B cell (primary cell): Measurements from ENCODE around the gene WWC1. TPM values are rescaled to one million over a fixed set of nuclear protein-coding genes. Genes with fewer than 3 reads are reported as not detected.

Experiments
- ATAC-seq: fragments of 200-7000 bp; cut with Tn5 transposase; one replicate; pipeline ENCODE4 v1.10.0; 2021; ENCODE audit warnings: low read depth, mild to moderate bottlenecking, moderate number of reproducible peaks, moderate library complexity
- CTCF ChIA-PET: fragments of 350-600 bp; sonication (Branson Sonifier 250); formaldehyde crosslinking; loops from one replicate; lab custom pipeline; 2021; ENCODE audit warnings: antibody characterized with exemption, inconsistent platforms; lab: Charles Lee
- POLR2A ChIA-PET: fragments of 350-600 bp; sonication (Branson Sonifier 250); formaldehyde crosslinking; loops from one replicate; lab custom pipeline; 2021; ENCODE audit warnings: antibody characterized with exemption; lab: Charles Lee
- DNase-seq: peaks from one replicate; pipeline ENCODE4 v3.0.0; 2013
- H2AFZ ChIP-seq: 2 replicates; pipeline ENCODE4 v1.6.1; 2012; ENCODE audit warnings: mild to moderate bottlenecking, low read depth, low read length; ENCODE audit not compliant: insufficient read depth, poor library complexity, severe bottlenecking
- H3K27ac ChIP-seq, 2 donors: 1 replicate in 1 of 2; 2 replicates in 1 of 2; pipeline ENCODE4 v1.5.1; 2012 to 2013; ENCODE audit warnings: low read length in 2 of 2, mild to moderate bottlenecking in 2 of 2, moderate library complexity in 1 of 2
- H3K27me3 ChIP-seq, 4 experiments: fragments of 200-600 bp in 1 of 4; sonication (generic) in 1 of 4; replicated peaks in 1 of 4; 1 replicate in 2 of 4; 2 replicates in 2 of 4; pipeline versions ENCODE4 v1.6.1 to v1.7.0; 2013 to 2016; ENCODE audit warnings: low read length in 3 of 4, mild to moderate bottlenecking in 2 of 4, mixed read lengths in 1 of 4, moderate library complexity in 1 of 4; ENCODE audit not compliant: insufficient read depth in 4 of 4, control insufficient read depth in 3 of 4; ENCODE audit errors: control extremely low read depth in 1 of 4
- H3K36me3 ChIP-seq, 2 experiments: replicated peaks in 1 of 2; 1 replicate in 1 of 2; 2 replicates in 1 of 2; pipeline versions ENCODE4 v1.6.1 to v1.7.1; 2013; ENCODE audit warnings: low read length in 1 of 2; ENCODE audit not compliant: insufficient read depth in 2 of 2, control insufficient read depth in 1 of 2; ENCODE audit errors: control extremely low read depth in 1 of 2, extremely low read depth in 1 of 2
- H3K4me1 ChIP-seq, 2 donors: fragments of 200-600 bp in 1 of 2; sonication (generic) in 1 of 2; 1 replicate in 1 of 2; 2 replicates in 1 of 2; pipeline versions ENCODE4 v1.5.1 to v1.6.1; 2013 to 2017; ENCODE audit warnings: low read length in 2 of 2; ENCODE audit not compliant: control insufficient read depth in 2 of 2, insufficient read depth in 2 of 2
- H3K4me2 ChIP-seq: replicated peaks from 2 replicates; pipeline ENCODE3; 2012; ENCODE audit warnings: mild to moderate bottlenecking, low read depth, low read length; ENCODE audit not compliant: poor library complexity, severe bottlenecking
- H3K4me3 ChIP-seq, 5 experiments: fragments of 200-600 bp in 1 of 5; sonication (generic) in 1 of 5; 1 replicate in 3 of 5; 2 replicates in 2 of 5; pipeline versions ENCODE4 v1.5.1 to v1.7.0; 2011 to 2016; ENCODE audit warnings: low read length in 4 of 5, mild to moderate bottlenecking in 4 of 5, low read depth in 2 of 5, control low read depth in 1 of 5, moderate library complexity in 1 of 5; ENCODE audit not compliant: insufficient read depth in 1 of 5; ENCODE audit errors: control extremely low read depth in 1 of 5, extremely low read depth in 1 of 5
- H3K79me2 ChIP-seq: fragments of 200-600 bp; sonication (generic); one replicate; pipeline ENCODE4 v1.6.0; 2016; ENCODE audit warnings: low read length; ENCODE audit not compliant: control insufficient read depth, insufficient read depth
- H3K9ac ChIP-seq: fragments of 200-600 bp; sonication (generic); 2 replicates; pipeline ENCODE4 v1.6.1; 2017; ENCODE audit warnings: mild to moderate bottlenecking, low read length, moderate library complexity
- H3K9me3 ChIP-seq, 3 donors: one replicate each; pipeline versions ENCODE4 v1.6.1 to v1.7.1; 2013; ENCODE audit warnings: low read length in 2 of 3; ENCODE audit not compliant: control insufficient read depth in 2 of 3, insufficient read depth in 1 of 3; ENCODE audit errors: control extremely low read depth in 1 of 3
- H4K20me1 ChIP-seq: 2 replicates; pipeline ENCODE4 v1.6.0; 2012; ENCODE audit warnings: mild to moderate bottlenecking, low read length; ENCODE audit not compliant: insufficient read depth, control insufficient read depth, poor library complexity, severe bottlenecking
- H3K27ac Mint-ChIP-seq: one replicate; pipeline ENCODE4 v1.8.0; 2021; ENCODE audit warnings: mixed read lengths
- H3K27me3 Mint-ChIP-seq: one replicate; pipeline ENCODE4 v1.8.0; 2021; ENCODE audit warnings: mixed read lengths
- H3K4me1 Mint-ChIP-seq: one replicate; pipeline ENCODE4 v1.8.0; 2021; ENCODE audit warnings: mixed read lengths
- H3K4me3 Mint-ChIP-seq: one replicate; pipeline ENCODE4 v1.8.0; 2021; ENCODE audit warnings: mixed read lengths
- H3K9me3 Mint-ChIP-seq: one replicate; pipeline ENCODE4 v1.8.0; 2022; ENCODE audit warnings: mixed read lengths; ENCODE audit not compliant: insufficient read depth
- EZH2 ChIP-seq: IDR thresholded peaks from 2 replicates; pipeline ENCODE4 v1.6.1; 2012; ENCODE audit warnings: borderline replicate concordance, low read depth, mild to moderate bottlenecking, moderate library complexity, low read length; ENCODE audit not compliant: insufficient read depth, poor library complexity, severe bottlenecking
- WGBS: methylation state at CpG from one replicate; pipeline ENCODE4 v1.1.5; 2013; ENCODE audit warnings: missing lambda C conversion rate; ENCODE audit not compliant: insufficient coverage; 5-methylcytosine and 5-hydroxymethylcytosine counted together
- intact Hi-C: fragments of 100-400 bp; cut with micrococcal nuclease; formaldehyde crosslinking; loops from one replicate; pipeline ENCODE4 v1.10.0; 2022
- polyA plus RNA-seq: library from polyadenylated mRNA; depleted of rRNA; stranded (reverse); fragments of >200 nt; gene quantifications from 2 replicates; pipeline ENCODE4 v1.2.3, GENCODE V29; 2012
- total RNA-seq, 2 donors: library from RNA; stranded (reverse); fragments of 120-200 nt in 1 of 2; gene quantifications; 1 replicate in 1 of 2; 2 replicates in 1 of 2; pipeline versions ENCODE4 v1.2.3 to v1.2.4, GENCODE V29; 2013 to 2022
- TF ChIP-seq, protein P1 (sequence below): fragments of 200-600 bp; IDR thresholded peaks from one replicate; pipeline ENCODE4 v1.8.0; 2022; ENCODE audit warnings: antibody characterized with exemption, mild to moderate bottlenecking

WWC1 gene
- total and polyA plus RNA-seq, 2 donors (not counting 1 experiment from before 2014, with no cell fraction given) = 1.5 to 2.0 TPM

DNA sequence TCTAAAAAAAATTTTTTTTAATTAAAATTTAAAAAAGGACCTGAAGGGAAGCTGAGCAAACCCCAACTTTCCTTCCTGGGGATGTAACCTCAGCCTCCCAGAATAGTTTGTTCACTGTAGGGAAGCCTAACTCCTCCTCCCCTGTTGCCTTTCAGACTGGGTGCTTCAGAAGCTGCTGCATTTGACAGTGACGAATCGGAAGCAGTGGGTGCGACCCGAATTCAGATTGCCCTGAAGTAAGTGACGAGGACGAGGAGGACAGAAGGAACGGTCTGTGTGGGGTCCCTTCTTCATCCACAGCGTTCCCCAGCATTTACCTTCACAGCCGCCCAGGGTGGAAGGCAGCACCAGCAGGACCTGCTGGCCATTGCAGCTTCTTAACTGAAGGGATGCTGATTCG lies 137.1 kb downstream of the WWC1 start:
- no peak overlapping the region for H3K4me3 ChIP-seq
- Mint-ChIP-seq H3K9me3 (no peaks in the 10 kb centered on the region), H3K4me3 (no peak overlapping the region), H3K27ac (no peak overlapping the region), H3K4me1 (no peaks in the 10 kb centered on the region), H3K27me3 (no peaks in the 10 kb centered on the region)
- H2AFZ ChIP-seq = no peak overlapping the region
- no peaks in the 10 kb centered on the region for H3K27me3 ChIP-seq
- H3K79me2 ChIP-seq = no peaks in the 10 kb centered on the region
- peaks cover 0 to 2% (median 0%) of the 10 kb centered on the region in 3 donors for H3K9me3 ChIP-seq
- ChIA-PET CTCF (no interaction called here), POLR2A (no interaction called here)
- no peak overlapping the region for H3K4me2 ChIP-seq
- WGBS = 97% methylated on average over 9 of the region's 10 CpGs
- no peak overlapping the region for H3K27ac ChIP-seq
- no peaks in the 10 kb centered on the region for H3K36me3 ChIP-seq
- DNase-seq (no peak), ATAC-seq (no peak)
- H4K20me1 ChIP-seq = no peaks in the 10 kb centered on the region
- TF ChIP-seq EZH2 = no peak
- TF ChIP-seq, protein P1, sequence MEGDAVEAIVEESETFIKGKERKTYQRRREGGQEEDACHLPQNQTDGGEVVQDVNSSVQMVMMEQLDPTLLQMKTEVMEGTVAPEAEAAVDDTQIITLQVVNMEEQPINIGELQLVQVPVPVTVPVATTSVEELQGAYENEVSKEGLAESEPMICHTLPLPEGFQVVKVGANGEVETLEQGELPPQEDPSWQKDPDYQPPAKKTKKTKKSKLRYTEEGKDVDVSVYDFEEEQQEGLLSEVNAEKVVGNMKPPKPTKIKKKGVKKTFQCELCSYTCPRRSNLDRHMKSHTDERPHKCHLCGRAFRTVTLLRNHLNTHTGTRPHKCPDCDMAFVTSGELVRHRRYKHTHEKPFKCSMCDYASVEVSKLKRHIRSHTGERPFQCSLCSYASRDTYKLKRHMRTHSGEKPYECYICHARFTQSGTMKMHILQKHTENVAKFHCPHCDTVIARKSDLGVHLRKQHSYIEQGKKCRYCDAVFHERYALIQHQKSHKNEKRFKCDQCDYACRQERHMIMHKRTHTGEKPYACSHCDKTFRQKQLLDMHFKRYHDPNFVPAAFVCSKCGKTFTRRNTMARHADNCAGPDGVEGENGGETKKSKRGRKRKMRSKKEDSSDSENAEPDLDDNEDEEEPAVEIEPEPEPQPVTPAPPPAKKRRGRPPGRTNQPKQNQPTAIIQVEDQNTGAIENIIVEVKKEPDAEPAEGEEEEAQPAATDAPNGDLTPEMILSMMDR = no peak
- no peaks in the 10 kb centered on the region for H3K4me1 ChIP-seq
- intact Hi-C loops = no loop called here
- H3K9ac ChIP-seq = no peak overlapping the region

DNA sequence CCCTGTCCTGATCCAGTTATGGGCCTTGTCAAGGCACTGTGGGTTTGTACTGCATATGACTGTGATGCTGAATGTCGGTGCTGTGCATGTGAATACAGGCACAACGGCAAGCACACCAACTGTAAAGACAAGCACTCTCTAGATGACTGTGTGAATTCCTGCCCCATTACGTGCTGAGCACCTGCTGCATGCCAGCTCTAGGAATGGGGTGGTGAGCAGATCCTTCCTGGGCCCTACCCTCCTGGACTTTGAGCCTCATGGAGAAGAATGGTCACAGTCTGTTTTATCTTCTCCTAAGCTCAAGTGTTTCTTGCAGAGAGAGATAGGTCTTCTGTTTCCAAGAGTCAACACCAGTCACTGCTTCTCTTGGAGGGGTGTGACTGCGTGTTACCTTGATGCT lies 138.9 kb downstream of the WWC1 start:
- DNase-seq (no peak), ATAC-seq (no peak)
- CTCF ChIA-PET = no interaction called here
- H3K79me2 ChIP-seq = no peaks in the 10 kb centered on the region
- WGBS = 96% methylated on average over 3 of the region's 4 CpGs
- no peaks in the 10 kb centered on the region for H3K27me3 Mint-ChIP-seq
- no peaks in the 10 kb centered on the region for H3K4me1 Mint-ChIP-seq
- intact Hi-C loops = no loop called here
- H2AFZ ChIP-seq = no peak overlapping the region
- no peak overlapping the region for H3K4me3 ChIP-seq
- POLR2A ChIA-PET = no interaction called here
- no peaks in the 10 kb centered on the region for H3K9me3 ChIP-seq
- H3K4me1 ChIP-seq = no peaks in the 10 kb centered on the region
- H3K27me3 ChIP-seq = no peaks in the 10 kb centered on the region
- no peak overlapping the region for H3K27ac ChIP-seq
- no peaks in the 10 kb centered on the region for H4K20me1 ChIP-seq
- no peak overlapping the region for H3K27ac Mint-ChIP-seq
- no peak overlapping the region for H3K9ac ChIP-seq
- no peak overlapping the region for H3K4me3 Mint-ChIP-seq
- H3K36me3 ChIP-seq = no peaks in the 10 kb centered on the region
- no peaks in the 10 kb centered on the region for H3K9me3 Mint-ChIP-seq
- TF ChIP-seq EZH2 = no peak
- TF ChIP-seq, protein P1 = no peak
- H3K4me2 ChIP-seq = no peak overlapping the region
